ENCODE measurements around the gene GPR146. TPM values are rescaled to one million over a fixed set of nuclear protein-coding genes. Genes with fewer than 3 reads are reported as not detected.

GPR146 gene
- total and polyA plus RNA-seq, 2 of the 13 experiments (the other 11 are each of a cell fraction or from before 2014, with no cell fraction given): 2.0 to 15.9 TPM

GRCh38 chr7:1086588-1087464 is 42.5 kb downstream of the GPR146 start (continued):
- TF ChIP-seq ZHX2 (IDR thresholded peaks at IDR 0.05; ENCODE audit: low read depth): no peak; the same call in 1 of the 2 replicates
- 0 out of 2 replicates have a peak, but pooled peaks have one; percentile 33 for TF ChIP-seq ZHX2 (CRISPR knock-in tag; IDR thresholded peaks at IDR 0.05; ENCODE audit: borderline replicate concordance)
- TF ChIP-seq ZNF615 (CRISPR knock-in tag; IDR thresholded peaks at IDR 0.05; ENCODE audit: borderline replicate concordance): peak; percentile 82; the same call in 1 of the 2 replicates
- peak; percentile 42; the same call in 1 of the 2 replicates for TF ChIP-seq ZNF740 (CRISPR knock-in tag; IDR thresholded peaks at IDR 0.05)
- peak; percentile 25; the same call in 1 of the 2 replicates for TF ChIP-seq TSC22D2 (CRISPR knock-in tag; IDR thresholded peaks at IDR 0.05; ENCODE audit: borderline replicate concordance)
- no peak for TF ChIP-seq ZNF496 (CRISPR knock-in tag; IDR thresholded peaks at IDR 0.05; ENCODE audit: insufficient replicate concordance)
- TF ChIP-seq ZBTB49 (CRISPR knock-in tag; IDR thresholded peaks at IDR 0.05; ENCODE audit: borderline replicate concordance): no peak
- peak; percentile 14; the same call in 1 of the 2 replicates for TF ChIP-seq SMC3 (IDR thresholded peaks at IDR 0.05; ENCODE audit: low read length)
- no peak; the same call in 1 of the 2 replicates for TF ChIP-seq ZSCAN20 (CRISPR knock-in tag; IDR thresholded peaks at IDR 0.05; ENCODE audit: borderline replicate concordance)
- no peak for TF ChIP-seq PLSCR1 (CRISPR knock-in tag; IDR thresholded peaks at IDR 0.05; ENCODE audit: borderline replicate concordance)
- 0 out of 2 replicates have a peak, but pooled peaks have one; percentile 52 for TF ChIP-seq ZNF414 (CRISPR knock-in tag; IDR thresholded peaks at IDR 0.05)
- TF ChIP-seq FOXO4 (CRISPR knock-in tag; conservative IDR thresholded peaks at IDR 0.05): no peak

All from HepG2 (cell line).